HepG2 (cell line): Measurements from ENCODE around the gene MRPL20. TPM values are rescaled to one million over a fixed set of nuclear protein-coding genes. Genes with fewer than 3 reads are reported as not detected.
A peak's percentile ranks its signal among the peaks of the same experiment; 100 is the strongest.

Experiments used
- AHR ChIP-seq: IDR thresholded peaks from 2 replicates; pipeline ENCODE4 v1.6.1; 2018; ENCODE audit warnings: missing genetic modification reagents, missing compliant biosample characterization
- FOXC1 ChIP-seq: sonication (generic); formaldehyde crosslinking; IDR thresholded peaks from 2 replicates; pipeline ENCODE4 v1.8.0; 2022; ENCODE audit warnings: mild to moderate bottlenecking, missing genetic modification reagents, borderline replicate concordance
- FOXJ3 ChIP-seq: sonication (generic); formaldehyde crosslinking; IDR thresholded peaks from 2 replicates; pipeline ENCODE4 v1.4.0; 2020; ENCODE audit warnings: missing genetic modification reagents, mild to moderate bottlenecking, borderline replicate concordance
- MAFF ChIP-seq: IDR thresholded peaks from 2 replicates; pipeline ENCODE4 v1.6.1; 2011; ENCODE audit warnings: low read depth, low read length, improper control_type of control experiment
- MIER2 ChIP-seq: IDR thresholded peaks from 2 replicates; pipeline ENCODE4 v1.6.1; 2016; ENCODE audit warnings: missing biosample characterization, missing genetic modification reagents
- PAXIP1 ChIP-seq: sonication (generic); formaldehyde crosslinking; conservative IDR thresholded peaks from 2 replicates; pipeline ENCODE4 v1.4.0; 2020; ENCODE audit warnings: mild to moderate bottlenecking, missing genetic modification reagents, moderate library complexity
- PLRG1 ChIP-seq: fragments of 450-650 bp; conservative IDR thresholded peaks from 2 replicates; pipeline ENCODE4 v1.6.1; 2016
- PTBP1 ChIP-seq: fragments of 200-400 bp; formaldehyde crosslinking; IDR thresholded peaks from 2 replicates; pipeline ENCODE4 v1.6.1; 2018; ENCODE audit warnings: low read length, low read depth; ENCODE audit not compliant: poor library complexity, severe bottlenecking
- REL ChIP-seq: sonication (generic); formaldehyde crosslinking; conservative IDR thresholded peaks from 2 replicates; pipeline ENCODE4 v1.8.0; 2022; ENCODE audit warnings: mild to moderate bottlenecking, missing genetic modification reagents, moderate library complexity
- RFX1 ChIP-seq: fragments of 450-650 bp; IDR thresholded peaks from 2 replicates; pipeline ENCODE4 v1.6.1; 2017
- TEAD2 ChIP-seq: sonication (generic); formaldehyde crosslinking; IDR thresholded peaks from 2 replicates; pipeline ENCODE4 v1.9.0; 2021; ENCODE audit warnings: missing genetic modification reagents
- XRCC5 ChIP-seq: fragments of 200-400 bp; formaldehyde crosslinking; optimal IDR thresholded peaks from 2 replicates; pipeline ENCODE3; 2017; ENCODE audit warnings: mild to moderate bottlenecking, low read length
- ZNF251 ChIP-seq: sonication (generic); formaldehyde crosslinking; IDR thresholded peaks from 2 replicates; pipeline ENCODE4 v1.9.0; 2021; ENCODE audit warnings: mild to moderate bottlenecking, missing genetic modification reagents
- ZNF274 ChIP-seq: sonication (generic); formaldehyde crosslinking; IDR thresholded peaks from 2 replicates; pipeline ENCODE4 v1.5.1; 2020; ENCODE audit warnings: mild to moderate bottlenecking, missing genetic modification reagents
- ZNF343 ChIP-seq: sonication (generic); formaldehyde crosslinking; IDR thresholded peaks from 2 replicates; pipeline ENCODE4 v1.4.0; 2020; ENCODE audit warnings: mild to moderate bottlenecking, missing genetic modification reagents
- ZNF577 ChIP-seq: sonication (generic); formaldehyde crosslinking; IDR thresholded peaks from 2 replicates; pipeline ENCODE4 v1.4.0; 2020; ENCODE audit warnings: mild to moderate bottlenecking, low read depth, missing genetic modification reagents, borderline replicate concordance
- ZNF646 ChIP-seq: sonication (generic); formaldehyde crosslinking; IDR thresholded peaks from 2 replicates; pipeline ENCODE4 v1.9.0; 2021; ENCODE audit warnings: mild to moderate bottlenecking, missing genetic modification reagents
- ZNF788 ChIP-seq: sonication (generic); formaldehyde crosslinking; IDR thresholded peaks from 2 replicates; pipeline ENCODE4 v1.5.0; 2020; ENCODE audit warnings: mild to moderate bottlenecking, missing genetic modification reagents, borderline replicate concordance
- polyA plus RNA-seq, 8 experiments: library from polyadenylated mRNA; depleted of rRNA in 3 of 8; stranded (reverse) in 7 of 8; unstranded in 1 of 8; fragments of >200 nt; fragmentation: Illumina TruSeq in 4 of 8; extraction: Trizol in 4 of 8; gene quantifications; 2 replicates each; pipeline versions ENCODE4 v1.2.1 to v1.2.3, GENCODE V29; 2011 to 2016; ENCODE audit warnings: low read depth in 4 of 8, missing spikeins in 1 of 8, mixed read lengths in 1 of 8; ENCODE audit not compliant: insufficient read depth in 1 of 8
- total RNA-seq, 5 experiments: library from RNA; depleted of rRNA; stranded (reverse); fragments of >200 nt; fragmentation: Illumina TruSeq; extraction: Trizol; gene quantifications; 2 replicates each; pipeline ENCODE4 v1.2.3, GENCODE V29; 2016; ENCODE audit warnings: low read depth in 1 of 5
- TF ChIP-seq, protein P1 (sequence below): IDR thresholded peaks from 2 replicates; pipeline ENCODE4 v1.6.1; 2016; ENCODE audit warnings: missing compliant biosample characterization, missing genetic modification reagents, borderline replicate concordance

MRPL20 gene
- total and polyA plus RNA-seq, 2 of the 13 experiments (the other 11 are each of a cell fraction or from before 2014, with no cell fraction given), result 59.2 to 127 TPM

DNA sequence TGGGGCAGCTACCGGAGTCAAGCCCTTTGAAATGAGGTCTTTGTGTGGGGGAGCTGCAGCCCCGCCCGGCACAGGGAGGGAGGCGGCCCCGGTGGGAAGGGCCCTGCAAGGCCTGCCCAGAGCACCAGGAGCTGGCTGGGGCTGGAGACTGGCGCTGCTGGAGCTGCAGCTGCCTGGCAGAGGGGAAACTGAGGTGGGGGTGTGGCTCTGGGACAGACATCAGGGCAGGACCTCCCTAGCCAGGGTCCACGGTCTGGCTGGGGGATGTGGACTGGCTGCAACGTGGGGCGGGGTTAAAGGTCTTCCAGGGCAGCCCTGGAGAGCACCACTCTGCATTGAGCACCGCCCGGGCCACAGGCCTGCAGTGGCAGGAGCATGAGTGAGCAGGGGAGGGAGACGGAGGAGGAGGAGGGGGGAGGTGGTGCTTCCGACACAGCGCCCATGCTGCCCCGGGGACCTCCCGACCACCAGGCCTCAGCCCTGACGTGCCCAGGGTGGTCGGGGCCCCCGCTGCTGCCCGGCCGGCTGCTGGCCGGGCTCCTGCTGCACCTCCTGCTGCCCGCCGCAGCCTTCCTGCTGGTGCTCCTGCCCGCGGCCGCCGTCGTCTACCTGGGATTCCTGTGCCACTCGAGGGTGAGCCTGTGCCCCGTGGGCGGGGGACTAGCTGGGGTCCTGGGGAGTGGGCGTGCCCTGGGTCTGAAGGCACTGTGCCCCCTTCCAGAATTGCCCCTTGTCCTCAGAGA is 18.8 kb upstream of the MRPL20 start (continued):
- peak; percentile 70; the same call in 1 of the 2 replicates for TF ChIP-seq FOXC1 (CRISPR knock-in tag)
- TF ChIP-seq ZNF343 (CRISPR knock-in tag), result no peak
- no peak for TF ChIP-seq PTBP1
- no peak for TF ChIP-seq FOXJ3 (CRISPR knock-in tag)
- no peak for TF ChIP-seq MIER2 (CRISPR knock-in tag)
- TF ChIP-seq XRCC5, result peak; percentile 48
- TF ChIP-seq TEAD2, result no peak
- TF ChIP-seq REL (CRISPR knock-in tag), result no peak
- TF ChIP-seq ZNF788 (CRISPR knock-in tag), result peak; percentile 52; the same call in 1 of the 2 replicates
- no peak for TF ChIP-seq AHR
- TF ChIP-seq RFX1, result no peak
- TF ChIP-seq PAXIP1 (CRISPR knock-in tag), result 0 out of 2 replicates have a peak, but pooled peaks have one; percentile 19
- peak; percentile 36; the same call in 1 of the 2 replicates for TF ChIP-seq ZNF274 (CRISPR knock-in tag)
- TF ChIP-seq MAFF, result no peak
- TF ChIP-seq ZNF646 (CRISPR knock-in tag), result no peak
- TF ChIP-seq ZNF577 (CRISPR knock-in tag), result no peak
- no peak for TF ChIP-seq PLRG1
- TF ChIP-seq, protein P1, sequence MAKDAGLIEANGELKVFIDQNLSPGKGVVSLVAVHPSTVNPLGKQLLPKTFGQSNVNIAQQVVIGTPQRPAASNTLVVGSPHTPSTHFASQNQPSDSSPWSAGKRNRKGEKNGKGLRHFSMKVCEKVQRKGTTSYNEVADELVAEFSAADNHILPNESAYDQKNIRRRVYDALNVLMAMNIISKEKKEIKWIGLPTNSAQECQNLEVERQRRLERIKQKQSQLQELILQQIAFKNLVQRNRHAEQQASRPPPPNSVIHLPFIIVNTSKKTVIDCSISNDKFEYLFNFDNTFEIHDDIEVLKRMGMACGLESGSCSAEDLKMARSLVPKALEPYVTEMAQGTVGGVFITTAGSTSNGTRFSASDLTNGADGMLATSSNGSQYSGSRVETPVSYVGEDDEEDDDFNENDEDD (CRISPR knock-in tag), result no peak; the same call in 1 of the 2 replicates
- TF ChIP-seq ZNF251 (CRISPR knock-in tag), result no peak
